ENCODE data around the gene MAPRE3.

The MAPRE3 gene

GRCh38 chr2:26970928-26971627 is 641 bp downstream of the MAPRE3 start:
- no peak for DNase-seq (ENCODE audit: low spot score)
- CTCF ChIA-PET: interaction anchor here (0.6 to 1.3 kb wide), 5 partner anchors 9 to 83 kb away, joined by 3 to 10 read pairs (median 5); no protein-coding TSS in a partner anchor
- TF ChIP-seq CTCF (conservative IDR thresholded peaks at IDR 0.05; ENCODE audit: low read depth): no peak
- POLR2A ChIA-PET (ENCODE audit: low non-redundant PET): no interaction called here
- H3K27ac ChIP-seq: peak overlapping the region; percentile 65

- ChIA-PET POLR2A (ENCODE audit: low non-redundant PET) (no interaction called here), CTCF (interaction anchor here (0.6 to 1.3 kb wide), 5 partner anchors 10 to 82 kb away, joined by 3 to 10 read pairs (median 4); no protein-coding TSS in a partner anchor)
- no peak for TF ChIP-seq CTCF (conservative IDR thresholded peaks at IDR 0.05; ENCODE audit: low read depth)
- DNase-seq (ENCODE audit: low spot score): no peak
- H3K27ac ChIP-seq: peak overlapping the region; percentile 44; the same call in 1 of the 2 replicates
Observed at GRCh38 chr2:26971911-26972786, 1.7 kb downstream of the MAPRE3 start.

- no peak for TF ChIP-seq CTCF (conservative IDR thresholded peaks at IDR 0.05; ENCODE audit: low read depth)
- CTCF ChIA-PET: no interaction called here
- DNase-seq (ENCODE audit: low spot score): no peak
- H3K27ac ChIP-seq: no peak overlapping the region
- POLR2A ChIA-PET (ENCODE audit: low non-redundant PET): no interaction called here
Observed at GRCh38 chr2:26974352-26974751, 3.9 kb downstream of the MAPRE3 start.

- no peak overlapping the region for H3K27ac ChIP-seq
- no peak for TF ChIP-seq CTCF (conservative IDR thresholded peaks at IDR 0.05; ENCODE audit: low read depth)
- no peak for DNase-seq (ENCODE audit: low spot score)
- POLR2A ChIA-PET (ENCODE audit: low non-redundant PET): no interaction called here
- CTCF ChIA-PET: no interaction called here
Observed at GRCh38 chr2:26975102-26975501, 4.7 kb downstream of the MAPRE3 start.

- ChIA-PET POLR2A (ENCODE audit: low non-redundant PET) (no interaction called here), CTCF (interaction anchor here (0.8 kb wide), 1 partner anchor 129 kb away, joined by 5 read pairs; no protein-coding TSS in a partner anchor)
Observed at GRCh38 chr2:26975656-26976055, 5.2 kb downstream of the MAPRE3 start.

More at GRCh38 chr2:26975656-26976055, 5.2 kb downstream of the MAPRE3 start:
- no peak overlapping the region for H3K27ac ChIP-seq
- DNase-seq (ENCODE audit: low spot score): no peak
- TF ChIP-seq CTCF (conservative IDR thresholded peaks at IDR 0.05; ENCODE audit: low read depth): no peak

Data from RWPE1 (cell line).